GM21423 (cell line): ENCODE results near the gene STT3B.
A peak's percentile ranks its signal among the peaks of the same experiment; 100 is the strongest.

Experiments used
- ATAC-seq: cut with Tn5 transposase; IDR thresholded peaks from one replicate; pipeline ENCODE4 v1.9.1; 2021; ENCODE audit warnings: mild to moderate bottlenecking, moderate library complexity; ENCODE audit not compliant: unreplicated experiment

Gene STT3B

GRCh38 chr3:31515486-31516284 is 17.0 kb upstream of the STT3B start:
- no peak for ATAC-seq

GRCh38 chr3:31516757-31517156 is 16.0 kb upstream of the STT3B start:
- no peak for ATAC-seq

- ATAC-seq, result no peak
Observed at GRCh38 chr3:31521468-31521867, 11.3 kb upstream of the STT3B start.

DNA sequence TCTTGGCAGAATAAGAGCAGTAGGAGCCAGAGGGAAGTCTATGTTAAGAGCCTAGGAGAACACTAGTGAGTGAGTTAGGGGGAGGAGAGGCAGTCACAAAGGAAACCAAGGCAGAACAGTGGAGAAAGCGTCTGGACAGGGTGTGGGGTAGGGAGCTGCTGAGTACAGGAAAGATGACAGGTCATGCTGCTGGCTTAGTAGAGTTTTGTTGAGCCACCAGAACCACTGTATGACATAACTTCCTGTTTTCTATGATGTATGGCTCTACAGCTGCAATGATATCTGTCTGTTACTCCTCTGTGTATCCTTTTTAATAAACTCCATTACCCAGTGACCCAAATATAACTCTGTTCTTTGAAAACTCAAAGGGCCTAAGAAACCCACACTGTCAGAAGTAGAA is 10.6 kb upstream of the STT3B start:
- ATAC-seq, result peak; percentile 88

- no peak for ATAC-seq
Observed at GRCh38 chr3:31523543-31523942, 9.2 kb upstream of the STT3B start.

DNA sequence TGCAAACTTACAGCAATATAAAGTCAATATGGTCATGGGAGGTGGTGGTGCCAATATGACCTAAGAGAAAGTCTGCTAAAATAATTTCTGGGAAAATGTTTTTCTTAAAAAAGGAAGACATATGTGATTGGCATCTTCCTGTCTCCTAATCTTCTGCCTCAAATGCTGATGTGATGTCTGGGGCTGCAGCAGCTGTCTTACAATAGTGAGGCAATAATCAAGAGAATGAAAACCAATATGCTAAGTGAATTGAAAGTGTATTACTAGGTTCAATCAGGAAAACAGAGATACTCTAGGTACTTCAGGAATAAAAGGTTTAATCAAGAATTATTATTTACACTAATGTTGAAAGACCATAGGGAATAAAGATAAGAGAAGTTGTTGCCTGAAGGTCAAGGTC is 7.2 kb upstream of the STT3B start:
- no peak for ATAC-seq

DNA sequence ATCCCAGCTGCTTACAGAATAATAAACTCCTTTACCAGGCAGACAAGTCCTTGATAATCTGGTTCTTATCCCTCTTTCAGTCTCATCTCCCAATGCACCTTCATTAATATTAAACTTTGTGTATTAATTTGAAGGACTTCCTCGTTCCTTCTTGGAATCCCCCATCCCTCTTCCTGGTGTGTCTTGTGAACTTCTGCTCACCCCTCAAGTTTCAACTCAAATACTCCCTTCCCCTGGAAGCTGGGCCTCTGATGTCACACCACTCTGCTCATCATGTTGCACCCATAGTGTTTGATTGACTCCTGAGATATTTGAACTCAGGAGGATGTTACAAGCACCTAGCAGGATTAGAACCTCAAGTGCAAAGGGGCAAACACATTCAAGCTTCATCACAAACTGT is 3.3 kb upstream of the STT3B start:
- ATAC-seq, result no peak

- ATAC-seq, result no peak
Observed at GRCh38 chr3:31530039-31530959, 2.4 kb upstream of the STT3B start.

DNA sequence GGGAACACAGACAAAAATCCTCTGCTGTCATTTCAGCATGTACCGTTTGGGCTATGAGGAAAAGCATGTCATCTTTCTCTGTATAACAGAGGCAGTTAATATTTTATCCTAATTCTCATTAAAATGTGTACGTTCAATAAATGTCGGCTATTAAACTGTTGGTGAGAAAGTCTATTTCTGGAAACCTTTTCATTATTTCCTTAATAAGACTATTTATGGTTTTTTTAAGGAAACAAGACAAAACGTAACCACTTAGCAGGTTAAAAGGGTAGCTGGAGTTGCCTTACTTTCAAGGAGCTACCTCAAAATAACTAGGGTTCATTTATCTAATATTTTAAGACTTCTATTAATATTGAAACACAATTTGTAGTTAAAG is 1.8 kb upstream of the STT3B start:
- no peak for ATAC-seq

GRCh38 chr3:31531452-31531991 is 1.2 kb upstream of the STT3B start:
- no peak for ATAC-seq

DNA sequence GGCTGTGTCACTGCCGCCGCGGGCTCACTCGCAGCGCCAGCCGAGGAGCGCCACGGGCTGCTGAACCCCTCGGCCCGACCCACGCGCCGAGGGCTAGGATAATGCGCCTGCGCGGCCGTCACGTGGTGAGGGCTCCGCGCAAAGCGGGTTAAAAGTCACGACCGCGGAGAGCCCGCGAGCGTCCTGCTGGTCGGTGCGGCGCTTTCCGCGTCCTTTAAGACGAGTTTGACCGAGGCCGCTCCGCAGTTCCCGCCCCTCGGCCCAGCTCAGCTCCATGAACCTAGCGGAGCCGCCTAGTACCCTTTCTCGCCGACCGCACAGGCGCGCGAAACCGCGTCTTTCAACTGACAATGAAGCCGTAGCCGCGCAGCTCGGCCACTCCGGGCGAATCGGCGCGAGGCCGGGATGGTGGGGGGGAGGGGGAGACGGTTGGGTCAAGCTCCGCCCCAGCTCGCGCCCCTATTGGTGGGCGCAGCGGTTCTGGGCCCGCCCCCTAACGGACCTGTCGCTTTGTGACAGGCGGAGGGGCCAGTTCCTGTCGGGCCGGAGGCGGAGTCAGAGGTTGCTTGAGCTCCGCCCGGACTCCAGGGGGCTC is 636 bp upstream of the STT3B start:
- ATAC-seq, result peak; percentile 81

GRCh38 chr3:31533169-31534064 is 692 bp downstream of the STT3B start:
- ATAC-seq, result peak; percentile 1

DNA sequence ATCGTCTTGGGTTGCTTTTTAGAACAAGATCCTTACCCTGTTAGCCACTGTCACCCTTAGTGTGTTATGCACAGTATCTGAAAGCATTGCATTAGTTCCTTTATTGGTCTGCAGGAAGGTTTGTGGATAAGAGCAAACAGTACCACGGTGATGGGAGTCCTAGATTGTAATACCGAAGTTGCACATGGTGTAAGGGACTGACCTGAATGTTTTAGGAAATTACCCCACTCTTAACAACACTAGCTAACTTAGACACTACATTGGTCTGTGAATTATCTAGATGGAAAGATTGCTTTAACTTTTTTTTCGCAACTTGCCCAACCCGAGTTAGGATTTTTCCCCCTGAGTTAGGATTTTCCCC is 1.3 kb downstream of the STT3B start:
- no peak for ATAC-seq

- ATAC-seq, result no peak
Observed at GRCh38 chr3:31536497-31536896, 3.8 kb downstream of the STT3B start.

- ATAC-seq, result no peak
Observed at GRCh38 chr3:31538801-31539200, 6.1 kb downstream of the STT3B start.

DNA sequence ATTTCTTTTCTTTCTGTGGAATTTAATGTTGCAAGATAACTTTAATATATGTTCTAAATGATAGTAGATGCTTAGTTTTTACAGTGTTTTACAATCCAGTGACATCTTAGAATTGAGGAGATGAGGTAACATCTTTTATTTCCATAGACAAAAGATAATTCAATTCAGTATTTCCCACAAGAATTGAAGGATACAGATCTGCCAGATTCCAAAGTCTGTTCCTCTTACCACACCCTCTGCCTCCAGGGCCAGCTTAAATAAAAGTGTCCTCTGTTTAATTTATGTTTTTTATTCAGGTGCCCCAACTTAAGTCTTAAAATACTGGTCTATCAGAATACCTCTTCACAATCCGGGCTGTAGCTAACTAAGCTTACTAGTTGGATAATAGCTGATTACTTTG is 6.5 kb downstream of the STT3B start:
- no peak for ATAC-seq

DNA sequence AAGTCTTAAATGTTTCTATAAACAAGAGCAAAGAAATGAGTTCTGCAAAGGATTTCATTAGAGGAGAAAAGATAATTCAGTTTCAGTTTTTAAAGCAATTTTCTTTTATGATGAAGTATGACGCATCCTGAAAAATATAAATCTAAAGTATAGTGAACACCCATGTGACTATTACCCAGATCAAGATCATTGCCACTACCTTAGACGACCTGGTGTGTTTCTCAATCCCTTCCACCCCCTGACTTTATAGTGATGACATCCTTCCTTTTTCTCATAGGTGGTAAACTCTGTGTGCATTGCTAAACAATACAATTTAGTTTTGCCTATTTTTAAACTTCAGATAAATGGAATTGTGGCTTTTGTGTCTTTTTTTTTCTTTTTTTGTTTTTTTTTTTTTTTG is 8.4 kb downstream of the STT3B start:
- no peak for ATAC-seq

- no peak for ATAC-seq
Observed at GRCh38 chr3:31542246-31542645, 9.5 kb downstream of the STT3B start.

- ATAC-seq, result no peak
Observed at GRCh38 chr3:31543375-31543774, 10.7 kb downstream of the STT3B start.

DNA sequence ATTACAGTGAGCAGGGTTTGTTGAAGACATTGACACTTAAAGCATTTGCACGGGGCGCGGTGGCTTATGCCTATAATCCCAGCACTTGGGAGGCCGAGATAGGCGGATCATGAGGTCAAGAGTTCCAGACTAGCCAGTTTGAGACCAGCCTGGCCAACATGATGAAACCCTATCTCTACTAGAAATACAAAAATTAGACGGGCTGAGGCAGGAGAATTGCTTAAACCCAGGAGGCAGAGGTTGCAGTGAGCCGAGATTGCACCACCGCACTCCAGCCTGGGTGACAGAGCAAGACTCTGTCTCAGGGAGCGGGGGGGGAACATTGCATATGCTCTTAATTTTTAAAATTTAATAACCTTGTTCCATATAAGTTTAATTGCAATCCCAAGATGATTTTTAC is 11.9 kb downstream of the STT3B start:
- ATAC-seq, result no peak

- no peak for ATAC-seq
Observed at GRCh38 chr3:31546162-31546561, 13.4 kb downstream of the STT3B start.
